Measurements from ENCODE around the gene RTN4R.

DNA sequence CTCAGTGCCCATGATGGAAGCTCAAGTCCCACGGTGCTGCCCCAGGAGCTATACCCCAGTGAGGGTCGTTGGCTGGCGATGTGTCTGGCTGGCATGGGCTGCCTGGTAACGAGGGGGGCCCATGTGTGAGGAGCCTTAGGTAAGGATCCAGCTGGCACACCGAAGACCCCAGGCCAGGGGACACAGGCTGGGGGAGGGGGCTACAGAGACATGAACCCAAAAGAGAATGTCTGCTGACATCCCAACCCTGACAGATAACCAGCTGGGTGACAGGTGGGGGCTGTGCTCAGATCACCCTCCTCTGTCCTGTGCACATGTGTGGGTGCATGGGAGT lies 39.2 kb downstream of the RTN4R start:
- no peak for TF ChIP-seq CTCF (IDR thresholded peaks at IDR 0.05)
- no peak for TF ChIP-seq EZH2 (IDR thresholded peaks at IDR 0.05; ENCODE audit: borderline replicate concordance, insufficient read depth, low read depth, low read length, poor library complexity, severe bottlenecking)
